Thyroid gland (tissue), 4 donors: ENCODE results near the gene SIL1.

Source experiments
- CTCF ChIP-seq, 6 experiments: fragments of 200-600 bp in 3 of 6; fragments of 450-650 bp in 3 of 6; sonication (generic) in 3 of 6; IDR thresholded peaks; one replicate each; pipeline ENCODE4 v1.5.1; 2016 to 2019; ENCODE audit warnings: antibody characterized with exemption in 6 of 6, mild to moderate bottlenecking in 2 of 6, inconsistent platforms in 1 of 6, moderate library complexity in 1 of 6
- POLR2A ChIP-seq, 2 donors: fragments of 450-650 bp; IDR thresholded peaks; one replicate each; pipeline ENCODE4 v1.6.1; 2017; ENCODE audit warnings: antibody characterized with exemption in 2 of 2, mild to moderate bottlenecking in 2 of 2, moderate library complexity in 1 of 2

DNA sequence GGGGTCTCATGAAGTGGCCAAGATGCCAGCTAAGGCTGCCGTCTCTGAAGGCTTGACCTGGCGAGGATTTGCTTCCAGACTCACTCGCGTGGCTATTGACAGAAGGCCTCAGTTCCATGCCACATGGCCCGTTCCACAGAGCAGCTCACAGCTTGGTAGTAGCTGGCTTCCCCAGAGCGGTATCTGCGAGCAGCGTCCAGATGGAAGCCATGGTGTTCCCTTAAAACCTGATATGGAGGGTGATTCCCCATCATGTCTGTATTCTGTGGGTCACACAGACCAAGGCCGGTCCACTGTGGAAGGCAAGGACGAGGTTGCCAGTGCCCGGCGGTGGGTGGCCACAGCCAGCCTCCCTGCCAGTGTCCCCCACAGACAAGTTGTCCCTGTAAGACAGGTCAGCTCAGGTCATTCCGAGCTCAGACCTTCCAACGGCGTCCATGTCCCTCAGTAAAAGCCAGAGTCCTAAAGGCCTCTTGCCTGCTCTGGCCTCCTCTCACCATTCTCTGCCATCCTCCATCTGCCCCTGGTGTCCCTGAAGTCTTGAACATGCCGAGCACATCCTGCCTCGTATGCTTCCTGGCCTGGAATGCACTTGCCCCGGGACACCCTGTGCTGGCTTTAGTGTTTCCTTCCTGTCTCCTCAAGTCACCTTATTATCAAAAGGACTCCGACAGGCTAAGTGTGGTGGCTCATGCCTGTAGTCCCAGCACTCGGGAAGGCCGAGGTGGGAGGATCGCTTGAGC, 261.8 kb downstream of the SIL1 start:
- TF ChIP-seq CTCF (IDR thresholded peaks at IDR 0.05) (no peak), POLR2A (IDR thresholded peaks at IDR 0.05) (no peak)
